H1 (cell line): ENCODE measurements around the gene GNB1. TPM values are rescaled to one million over a fixed set of nuclear protein-coding genes. Genes with fewer than 3 reads are reported as not detected.

Source experiments
- CBX5 ChIP-seq: fragments of 300-800, 300-1000 bp; sonication (generic); IDR thresholded peaks from 2 replicates; pipeline ENCODE4 v1.7.1; 2016; ENCODE audit warnings: antibody characterized with exemption, low read length, low read depth
- GABPA ChIP-seq: IDR thresholded peaks from 2 replicates; pipeline ENCODE4 v1.6.1; 2011; ENCODE audit warnings: mild to moderate bottlenecking, low read length, moderate library complexity, borderline replicate concordance; ENCODE audit not compliant: insufficient read depth
- NANOG ChIP-seq: IDR thresholded peaks from 2 replicates; pipeline ENCODE4 v1.6.1; 2011; ENCODE audit warnings: low read length, low read depth, mild to moderate bottlenecking, inconsistent platforms; ENCODE audit not compliant: insufficient read depth, poor library complexity, severe bottlenecking
- RBBP5 ChIP-seq: IDR thresholded peaks from 2 replicates; pipeline ENCODE4 v1.7.1; 2012; ENCODE audit warnings: low read depth, mild to moderate bottlenecking, inconsistent platforms, low read length, moderate library complexity, borderline replicate concordance
- TEAD4 ChIP-seq: IDR thresholded peaks from 2 replicates; pipeline ENCODE4 v1.6.1; 2012; ENCODE audit warnings: low read depth, low read length, inconsistent platforms, mixed read lengths
- polyA plus RNA-seq, 7 experiments: library from polyadenylated mRNA; depleted of rRNA in 3 of 7; stranded (reverse) in 5 of 7; unstranded in 2 of 7; fragments of >200 nt in 5 of 7; fragments of 200-250 nt in 2 of 7; gene quantifications; 1 replicate in 5 of 7; 2 replicates in 1 of 7; 4 replicates in 1 of 7; pipeline versions ENCODE4 v1.2.1 to v1.2.3, GENCODE V29; 2011 to 2013; ENCODE audit warnings: missing spikeins in 2 of 7, mixed read lengths in 2 of 7
- total RNA-seq: library from RNA; stranded (reverse); fragmentation: NEBNext Ultra II Directional; extraction: Animal tissue kit (Norgen Biotek cat#: 25700); gene quantifications from 2 replicates; pipeline ENCODE4 v1.2.1, GENCODE V29; 2021

Gene GNB1
- total and polyA plus RNA-seq, 2 of the 8 experiments (the other 6 are each of a cell fraction or from before 2014, with no cell fraction given), result 343 to 382 TPM

DNA sequence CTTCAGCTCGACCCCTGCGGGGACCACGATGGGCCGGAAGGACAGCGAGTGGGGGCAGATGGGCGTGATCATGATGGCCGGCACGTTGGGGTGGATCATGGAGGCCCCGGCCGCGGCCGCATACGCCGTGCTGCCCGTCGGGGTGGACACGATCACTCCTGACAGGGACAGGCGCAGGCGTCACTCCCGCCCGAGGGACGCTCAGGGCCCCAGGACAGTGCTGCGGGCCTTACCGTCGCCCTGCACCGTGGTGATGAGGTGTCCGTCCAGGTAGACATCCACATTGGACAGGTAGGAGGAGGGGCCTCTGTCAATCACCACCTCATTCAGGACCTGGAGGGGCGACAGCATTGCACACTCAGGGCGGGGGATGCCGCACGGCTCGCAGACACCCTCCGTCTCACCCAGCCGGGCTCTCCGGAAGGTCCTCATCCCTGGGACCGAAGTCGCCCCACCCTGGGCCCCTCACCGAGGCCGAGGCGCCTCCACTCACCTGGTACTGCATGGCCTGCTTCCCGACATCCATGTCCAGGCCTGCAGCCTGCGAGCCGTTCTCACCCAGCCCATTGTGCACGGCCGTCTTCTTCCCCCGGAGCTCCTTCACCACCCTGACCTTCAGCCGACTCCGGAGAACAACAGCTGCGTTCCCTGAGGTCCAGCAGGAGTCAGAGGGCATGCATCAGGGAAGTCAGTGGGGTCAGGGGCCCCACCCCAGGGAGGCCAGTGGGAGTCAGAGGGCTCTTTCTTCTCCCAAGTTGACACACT is 136.7 kb downstream of the GNB1 start (continued):
- TF ChIP-seq GABPA (no peak), TEAD4 (no peak), CBX5 (no peak), NANOG (no peak), RBBP5 (no peak)
